HG03039 (cell line): ENCODE measurements around the gene WNT4.
A peak's percentile ranks its signal among the peaks of the same experiment; 100 is the strongest.

ENCODE experiments used
- ATAC-seq: cut with Tn5 transposase; IDR thresholded peaks from one replicate; pipeline ENCODE4 v1.9.1; 2021; ENCODE audit warnings: mild to moderate bottlenecking, moderate library complexity; ENCODE audit not compliant: unreplicated experiment

The WNT4 gene

GRCh38 chr1:22143065-22144033 lies at the start of gene WNT4:
Gene WNT4, minus strand, starts transcription at chr1:22143097. Its CDS starts 175 bp downstream, at chr1:22142922.
- no peak for ATAC-seq

- no peak for ATAC-seq
These were observed 47.8 kb upstream of the WNT4 start for GRCh38 chr1:22190731-22191130.

- ATAC-seq: no peak
These were observed 47.4 kb upstream of the WNT4 start for GRCh38 chr1:22190251-22190650.

GRCh38 chr1:22189619-22190018 lies 46.7 kb upstream of the WNT4 start:
- ATAC-seq: no peak

GRCh38 chr1:22188914-22189313 lies 46.0 kb upstream of the WNT4 start:
- no peak for ATAC-seq

GRCh38 chr1:22188436-22188835 lies 45.5 kb upstream of the WNT4 start:
- no peak for ATAC-seq

- ATAC-seq: no peak
These were observed 43.4 kb upstream of the WNT4 start for GRCh38 chr1:22186311-22186710.

GRCh38 chr1:22184892-22185612 lies 42.2 kb upstream of the WNT4 start:
- ATAC-seq: no peak

GRCh38 chr1:22184454-22184853 lies 41.6 kb upstream of the WNT4 start:
- no peak for ATAC-seq

GRCh38 chr1:22182715-22183114 lies 39.8 kb upstream of the WNT4 start:
- no peak for ATAC-seq

- ATAC-seq: no peak
These were observed 36.4 kb upstream of the WNT4 start for GRCh38 chr1:22179197-22179803.

GRCh38 chr1:22177354-22178003 lies 34.6 kb upstream of the WNT4 start:
- ATAC-seq: peak; percentile 57

- ATAC-seq: no peak
These were observed 33.4 kb upstream of the WNT4 start for GRCh38 chr1:22176258-22176657.

- ATAC-seq: no peak
These were observed 31.7 kb upstream of the WNT4 start for GRCh38 chr1:22174446-22175220.

- no peak for ATAC-seq
These were observed 29.2 kb upstream of the WNT4 start for GRCh38 chr1:22171951-22172715.

- ATAC-seq: no peak
These were observed 26.9 kb upstream of the WNT4 start for GRCh38 chr1:22169816-22170215.

GRCh38 chr1:22168412-22168973 lies 25.6 kb upstream of the WNT4 start:
- no peak for ATAC-seq

- ATAC-seq: no peak
These were observed 23.5 kb upstream of the WNT4 start for GRCh38 chr1:22166439-22166838.
